H1 (cell line): ENCODE measurements around the gene ADGRL4. TPM values are rescaled to one million over a fixed set of nuclear protein-coding genes. Genes with fewer than 3 reads are reported as not detected.

Experiments
- CTCF ChIA-PET: fragments of 300-600 bp; sonication (Branson Sonifier 250); formaldehyde crosslinking; loops from one replicate; lab custom pipeline; 2021; ENCODE audit not compliant: partially characterized antibody; lab: Charles Lee
- POLR2A ChIA-PET: fragments of 300-600 bp; sonication (Branson Sonifier 250); formaldehyde crosslinking; loops from one replicate; lab custom pipeline; 2021; ENCODE audit warnings: inconsistent platforms; ENCODE audit not compliant: partially characterized antibody; lab: Charles Lee
- DNase-seq, 2 experiments: peaks; one replicate each; pipeline versions ENCODE4 v3.0.0 to v3.0.0-alpha.2; 2010 to 2022; ENCODE audit warnings: low spot score in 2 of 2, low read depth in 1 of 2, mixed read lengths in 1 of 2
- FAIRE-seq: peaks from 2 replicates; lab custom pipeline; 2011; peaks lifted over from hg19 to GRCh38; lab: Jason Lieb, UNC
- H2AFZ ChIP-seq: 2 replicates; pipeline ENCODE4 v1.8.1; 2012; ENCODE audit warnings: low read length, inconsistent platforms
- H2AK5ac ChIP-seq: 2 replicates; pipeline ENCODE4 v1.6.1; 2013; ENCODE audit warnings: low read depth, low read length
- H2BK120ac ChIP-seq: replicated peaks from 2 replicates; pipeline ENCODE3; 2013; ENCODE audit warnings: low read depth, low read length, inconsistent platforms
- H2BK12ac ChIP-seq: 2 replicates; pipeline ENCODE4 v1.6.1; 2013; ENCODE audit warnings: low read depth, low read length
- H2BK15ac ChIP-seq: 2 replicates; pipeline ENCODE4 v1.6.1; 2013; ENCODE audit warnings: low read length
- H2BK20ac ChIP-seq: 2 replicates; pipeline ENCODE4 v1.6.1; 2013; ENCODE audit warnings: low read length
- H2BK5ac ChIP-seq: 2 replicates; pipeline ENCODE4 v1.6.1; 2013; ENCODE audit warnings: low read depth, low read length
- H3K14ac ChIP-seq: 2 replicates; pipeline ENCODE4 v1.6.1; 2013; ENCODE audit warnings: inconsistent platforms; ENCODE audit not compliant: insufficient read length
- H3K18ac ChIP-seq: 2 replicates; pipeline ENCODE4 v1.6.1; 2013; ENCODE audit warnings: low read length; ENCODE audit errors: extremely low read depth
- H3K23ac ChIP-seq: 2 replicates; pipeline ENCODE4 v1.6.1; 2013; ENCODE audit warnings: inconsistent platforms; ENCODE audit not compliant: insufficient read length
- H3K23me2 ChIP-seq: 2 replicates; pipeline ENCODE4 v1.6.1; 2013; ENCODE audit warnings: low read depth, low read length
- H3K27ac ChIP-seq: 2 replicates; pipeline ENCODE4 v1.6.1; 2011; ENCODE audit warnings: low read depth, low read length, inconsistent platforms
- H3K27me3 ChIP-seq, 4 experiments: replicated peaks in 1 of 4; 1 replicate in 1 of 4; 2 replicates in 3 of 4; pipeline versions ENCODE4 v1.6.1 to v1.8.1; 2011 to 2013; ENCODE audit warnings: low read length in 3 of 4, mild to moderate bottlenecking in 3 of 4, inconsistent platforms in 2 of 4, mixed read lengths in 2 of 4, moderate library complexity in 1 of 4; ENCODE audit not compliant: control insufficient read depth in 3 of 4, insufficient read depth in 3 of 4; ENCODE audit errors: extremely low read depth in 1 of 4
- H3K36me3 ChIP-seq, 4 experiments: 2 replicates each; pipeline versions ENCODE4 v1.6.1 to v1.8.1; 2011 to 2013; ENCODE audit warnings: mild to moderate bottlenecking in 4 of 4, low read length in 3 of 4, moderate library complexity in 2 of 4, control low read depth in 1 of 4, inconsistent platforms in 1 of 4; ENCODE audit not compliant: insufficient read depth in 4 of 4, control insufficient read depth in 2 of 4
- H3K4ac ChIP-seq: replicated peaks from 2 replicates; pipeline ENCODE3; 2013; ENCODE audit warnings: low read length, low read depth, mixed read lengths, inconsistent platforms; ENCODE audit not compliant: insufficient read length
- H3K4me1 ChIP-seq, 4 experiments: replicated peaks in 1 of 4; 1 replicate in 1 of 4; 2 replicates in 3 of 4; pipeline versions ENCODE4 v1.6.1 to v1.8.1; 2011 to 2013; ENCODE audit warnings: low read length in 3 of 4, inconsistent platforms in 2 of 4, mixed read lengths in 1 of 4; ENCODE audit not compliant: insufficient read depth in 4 of 4, control insufficient read depth in 3 of 4
- H3K4me2 ChIP-seq, 2 experiments: 2 replicates each; pipeline versions ENCODE4 v1.6.1 to v1.8.1; 2011 to 2013; ENCODE audit warnings: low read depth in 2 of 2, low read length in 2 of 2, control low read depth in 1 of 2, inconsistent platforms in 1 of 2, mild to moderate bottlenecking in 1 of 2; ENCODE audit not compliant: insufficient read depth in 1 of 2
- H3K4me3 ChIP-seq, 4 experiments: fragments of 200-600, 300-600 bp in 1 of 4; sonication (generic), shearing (Covaris generic), sonication (Bioruptor Twin) in 1 of 4; 2 replicates each; pipeline versions ENCODE4 v1.5.1 to v1.8.1; 2011 to 2016; ENCODE audit warnings: low read length in 4 of 4, low read depth in 3 of 4, control low read depth in 2 of 4, inconsistent platforms in 2 of 4, mild to moderate bottlenecking in 2 of 4, mixed read lengths in 1 of 4, moderate library complexity in 1 of 4; ENCODE audit not compliant: insufficient read depth in 2 of 4; ENCODE audit errors: extremely low read depth in 1 of 4
- H3K56ac ChIP-seq: replicated peaks from 2 replicates; pipeline ENCODE3; 2013; ENCODE audit warnings: low read depth, mild to moderate bottlenecking, mixed read lengths, low read length, inconsistent platforms; ENCODE audit not compliant: insufficient read length
- H3K79me1 ChIP-seq: 2 replicates; pipeline ENCODE4 v1.6.1; 2013; ENCODE audit warnings: low read depth, low read length, control low read depth
- H3K79me2 ChIP-seq, 2 experiments: 2 replicates each; pipeline versions ENCODE4 v1.6.1 to v1.8.1; 2012 to 2013; ENCODE audit warnings: low read length in 2 of 2, mild to moderate bottlenecking in 2 of 2, inconsistent platforms in 1 of 2; ENCODE audit not compliant: insufficient read depth in 2 of 2, control insufficient read depth in 1 of 2
- H3K9ac ChIP-seq, 4 experiments: replicated peaks in 1 of 4; 1 replicate in 1 of 4; 2 replicates in 3 of 4; pipeline versions ENCODE4 v1.6.1 to v1.8.1; 2011 to 2013; ENCODE audit warnings: low read depth in 3 of 4, low read length in 3 of 4, control low read depth in 2 of 4, mild to moderate bottlenecking in 2 of 4, moderate library complexity in 2 of 4, inconsistent platforms in 1 of 4; ENCODE audit errors: extremely low read depth in 1 of 4
- H3K9me3 ChIP-seq, 2 experiments: 2 replicates each; pipeline versions ENCODE4 v1.6.1 to v1.8.1; 2012 to 2013; ENCODE audit warnings: mild to moderate bottlenecking in 2 of 2, moderate library complexity in 2 of 2, control low read depth in 1 of 2, inconsistent platforms in 1 of 2, low read depth in 1 of 2, low read length in 1 of 2, mixed read lengths in 1 of 2; ENCODE audit not compliant: insufficient read depth in 2 of 2
- H4K20me1 ChIP-seq, 2 experiments: replicated peaks in 1 of 2; 2 replicates each; pipeline versions ENCODE3 to v1.8.1; 2011 to 2013; ENCODE audit warnings: inconsistent platforms in 2 of 2, low read length in 2 of 2, mild to moderate bottlenecking in 1 of 2; ENCODE audit not compliant: insufficient read depth in 2 of 2, control insufficient read depth in 1 of 2
- H4K5ac ChIP-seq: 2 replicates; pipeline ENCODE4 v1.6.1; 2013; ENCODE audit warnings: low read length, low read depth, mixed read lengths, inconsistent platforms; ENCODE audit not compliant: insufficient read length
- H4K8ac ChIP-seq: 2 replicates; pipeline ENCODE4 v1.8.0; 2013; ENCODE audit warnings: mild to moderate bottlenecking, moderate library complexity, low read length, inconsistent platforms; ENCODE audit not compliant: insufficient read depth; ENCODE audit errors: extremely low read depth
- H4K91ac ChIP-seq: replicated peaks from 2 replicates; pipeline ENCODE3; 2013; ENCODE audit warnings: low read length, mixed read lengths, inconsistent platforms; ENCODE audit not compliant: insufficient read length
- ATF2 ChIP-seq: IDR thresholded peaks from 2 replicates; pipeline ENCODE4 v1.6.1; 2012; ENCODE audit warnings: low read length, inconsistent platforms
- BCL11A ChIP-seq, 2 experiments: IDR thresholded peaks; one replicate each; pipeline ENCODE4 v1.6.1; 2011; ENCODE audit warnings: low read depth in 2 of 2, low read length in 2 of 2, mild to moderate bottlenecking in 2 of 2
- HDAC6 ChIP-seq: IDR thresholded peaks from one replicate; pipeline ENCODE4 v1.7.1; 2012; ENCODE audit warnings: low read depth, mild to moderate bottlenecking, inconsistent platforms, low read length, moderate library complexity
- POLR2A ChIP-seq, 2 experiments: IDR thresholded peaks; 1 replicate in 1 of 2; 2 replicates in 1 of 2; pipeline ENCODE4 v1.6.1; 2011; ENCODE audit warnings: low read depth in 2 of 2, low read length in 2 of 2, mild to moderate bottlenecking in 2 of 2; ENCODE audit errors: control extremely low read depth in 1 of 2
- POLR2AphosphoS5 ChIP-seq: IDR thresholded peaks from 2 replicates; pipeline ENCODE4 v1.6.1; 2011; ENCODE audit warnings: low read depth, low read length
- RNF2 ChIP-seq: fragments of 200-900, 300-1000 bp; sonication (generic); IDR thresholded peaks from 2 replicates; pipeline ENCODE4 v1.7.1; 2016; ENCODE audit warnings: borderline replicate concordance, low read depth, mild to moderate bottlenecking, antibody characterized with exemption, low read length; ENCODE audit not compliant: poor library complexity, severe bottlenecking; ENCODE audit errors: missing control alignments
- SP2 ChIP-seq: IDR thresholded peaks from 2 replicates; pipeline ENCODE4 v1.6.1; 2012; ENCODE audit warnings: mild to moderate bottlenecking, low read length, inconsistent platforms
- WGBS, 2 experiments: shearing (Covaris generic) in 1 of 2; methylation state at CpG; one replicate each; pipeline versions ENCODE4 v1.1.6 to v1.1.7; 2013 to 2015; ENCODE audit warnings: low lambda C conversion rate in 2 of 2, mixed read lengths in 2 of 2, inconsistent platforms in 1 of 2, low coverage in 1 of 2, missing lambda C conversion rate in 1 of 2; ENCODE audit not compliant: insufficient replicate concordance in 2 of 2, insufficient coverage in 1 of 2, insufficient read length in 1 of 2; ENCODE audit errors: extremely low coverage in 1 of 2, missing lambda C conversion rate in 1 of 2; 5-methylcytosine and 5-hydroxymethylcytosine counted together
- polyA plus RNA-seq, 7 experiments: library from polyadenylated mRNA; depleted of rRNA in 3 of 7; stranded (reverse) in 5 of 7; unstranded in 2 of 7; fragments of >200 nt in 5 of 7; fragments of 200-250 nt in 2 of 7; gene quantifications; 1 replicate in 5 of 7; 2 replicates in 1 of 7; 4 replicates in 1 of 7; pipeline versions ENCODE4 v1.2.1 to v1.2.3, GENCODE V29; 2011 to 2013; ENCODE audit warnings: missing spikeins in 2 of 7, mixed read lengths in 2 of 7
- total RNA-seq: library from RNA; stranded (reverse); fragmentation: NEBNext Ultra II Directional; extraction: Animal tissue kit (Norgen Biotek cat#: 25700); gene quantifications from 2 replicates; pipeline ENCODE4 v1.2.1, GENCODE V29; 2021

The ADGRL4 gene
- total and polyA plus RNA-seq, 2 of the 8 experiments (the other 6 are each of a cell fraction or from before 2014, with no cell fraction given), result 0.60 to 0.97 TPM

- Histone ChIP-seq H2BK20ac (no peak overlapping the region), H3K27me3 (peaks cover 0 to 2% (median 0%) of the 10 kb centered on the region in 4 experiments; a peak in 1 of 7 replicates), H4K8ac (no peak overlapping the region), H2BK5ac (no peak overlapping the region), H3K79me2 (no peaks in the 10 kb centered on the region), H3K18ac (no peak overlapping the region), H3K36me3 (no peaks in the 10 kb centered on the region), H3K4me2 (no peak overlapping the region), H3K79me1 (no peaks in the 10 kb centered on the region), H4K91ac (no peak overlapping the region), H3K9me3 (no peaks in the 10 kb centered on the region), H3K27ac (no peak overlapping the region), H3K23me2 (no peaks in the 10 kb centered on the region), H3K9ac (no peak overlapping the region), H3K23ac (no peak overlapping the region), H4K5ac (no peak overlapping the region), H3K4me3 (no peak overlapping the region), H2BK12ac (no peak overlapping the region), H4K20me1 (no peaks in the 10 kb centered on the region), H3K56ac (no peak overlapping the region), H2BK120ac (no peak overlapping the region), H2AK5ac (no peak overlapping the region), H3K4me1 (peaks cover 0 to 4% (median 0%) of the 10 kb centered on the region in 4 experiments; a peak in 2 of 7 replicates), H2AFZ (no peak overlapping the region), H2BK15ac (no peak overlapping the region), H3K4ac (no peak overlapping the region), H3K14ac (no peak overlapping the region)
- 81% methylated on average over 1 of the region's 1 CpG; no CpG with 5 or more reads in 1 of the 2 experiments for WGBS, 2 experiments
- FAIRE-seq (no peak), DNase-seq (no peak)
- ChIA-PET POLR2A (no interaction called here), CTCF (interaction anchor here (1.0 kb wide), 1 partner anchor 354 kb away, joined by 3 read pairs; no protein-coding TSS in a partner anchor)
- TF ChIP-seq RNF2, result no peak
- no peak for TF ChIP-seq ATF2
- TF ChIP-seq POLR2AphosphoS5, result no peak
- TF ChIP-seq HDAC6, result no peak
- TF ChIP-seq POLR2A (IDR thresholded peaks at IDR 0.05; ENCODE audit: control extremely low read depth in 1 of 2, low read depth in 2 of 2, low read length in 2 of 2), result no peak
- no peak for TF ChIP-seq BCL11A (IDR thresholded peaks at IDR 0.05; ENCODE audit: low read depth in 2 of 2, low read length in 2 of 2)
- TF ChIP-seq SP2, result no peak
Measured at GRCh38 chr1:78843111-78843510, 163.4 kb downstream of the ADGRL4 start.
